Bronchial epithelial cell (primary cell): ENCODE data around the gene EEF1B2. TPM values are rescaled to one million over a fixed set of nuclear protein-coding genes. Genes with fewer than 3 reads are reported as not detected.
"Not testable (repeated sequence)": the region's sequence is repeated elsewhere in the genome, so short reads cannot be mapped to it uniquely, and the experiment has no call there.

ENCODE experiments used
- DNase-seq: peaks from one replicate; pipeline ENCODE4 v3.0.0-alpha.2; 2010; ENCODE audit warnings: low read depth
- FAIRE-seq: peaks from 2 replicates; lab custom pipeline; 2011; peaks lifted over from hg19 to GRCh38; lab: Jason Lieb, UNC
- H3K27me3 ChIP-seq: 2 replicates; pipeline ENCODE4 v1.5.1; 2011; ENCODE audit warnings: low read length; ENCODE audit not compliant: control insufficient read depth, insufficient read depth
- H3K36me3 ChIP-seq: 2 replicates; pipeline ENCODE4 v1.5.1; 2011; ENCODE audit warnings: low read length; ENCODE audit not compliant: control insufficient read depth, insufficient read depth
- H3K4me3 ChIP-seq: 2 replicates; pipeline ENCODE4 v1.5.1; 2011; ENCODE audit warnings: mild to moderate bottlenecking, low read depth, low read length, control low read depth
- total RNA-seq: library from RNA; depleted of rRNA; stranded (reverse); fragments of >200 nt; gene quantifications from 2 replicates; pipeline ENCODE4 v1.2.1, GENCODE V29; 2014
- TF ChIP-seq, protein P1 (sequence below): IDR thresholded peaks from 2 replicates; pipeline ENCODE4 v1.5.1; 2011; ENCODE audit warnings: mild to moderate bottlenecking, moderate library complexity, low read length, control low read depth, inconsistent platforms; ENCODE audit not compliant: insufficient read depth, severe bottlenecking

The EEF1B2 gene
- total RNA-seq, 1 donor from 2014 or later, result 816 TPM

DNA sequence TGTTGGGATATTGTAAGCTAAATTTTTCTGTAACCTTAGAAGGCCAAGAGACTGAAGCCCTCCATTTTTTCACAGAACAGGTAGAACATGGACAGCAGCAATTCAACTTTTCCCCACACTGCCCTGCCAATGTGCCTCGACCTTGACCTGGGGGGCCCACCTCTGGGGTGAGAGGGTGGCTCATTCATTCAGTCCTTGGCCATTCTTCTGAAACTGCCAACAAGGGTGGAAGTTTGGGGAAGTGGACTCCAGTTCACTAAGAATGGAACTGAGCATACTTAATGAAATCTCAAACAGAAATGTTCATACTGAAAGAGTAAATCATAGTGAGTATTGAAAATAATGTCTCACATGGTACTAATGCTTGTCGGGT is 1.1 kb downstream of the EEF1B2 start:
- Histone ChIP-seq H3K36me3 (peaks cover 5% of the 10 kb centered on the region), H3K4me3 (peak overlapping the region; percentile 76), H3K27me3 (no peaks in the 10 kb centered on the region)
- no peak for DNase-seq
- no peak for FAIRE-seq
- TF ChIP-seq, protein P1, sequence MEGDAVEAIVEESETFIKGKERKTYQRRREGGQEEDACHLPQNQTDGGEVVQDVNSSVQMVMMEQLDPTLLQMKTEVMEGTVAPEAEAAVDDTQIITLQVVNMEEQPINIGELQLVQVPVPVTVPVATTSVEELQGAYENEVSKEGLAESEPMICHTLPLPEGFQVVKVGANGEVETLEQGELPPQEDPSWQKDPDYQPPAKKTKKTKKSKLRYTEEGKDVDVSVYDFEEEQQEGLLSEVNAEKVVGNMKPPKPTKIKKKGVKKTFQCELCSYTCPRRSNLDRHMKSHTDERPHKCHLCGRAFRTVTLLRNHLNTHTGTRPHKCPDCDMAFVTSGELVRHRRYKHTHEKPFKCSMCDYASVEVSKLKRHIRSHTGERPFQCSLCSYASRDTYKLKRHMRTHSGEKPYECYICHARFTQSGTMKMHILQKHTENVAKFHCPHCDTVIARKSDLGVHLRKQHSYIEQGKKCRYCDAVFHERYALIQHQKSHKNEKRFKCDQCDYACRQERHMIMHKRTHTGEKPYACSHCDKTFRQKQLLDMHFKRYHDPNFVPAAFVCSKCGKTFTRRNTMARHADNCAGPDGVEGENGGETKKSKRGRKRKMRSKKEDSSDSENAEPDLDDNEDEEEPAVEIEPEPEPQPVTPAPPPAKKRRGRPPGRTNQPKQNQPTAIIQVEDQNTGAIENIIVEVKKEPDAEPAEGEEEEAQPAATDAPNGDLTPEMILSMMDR, result no peak

DNA sequence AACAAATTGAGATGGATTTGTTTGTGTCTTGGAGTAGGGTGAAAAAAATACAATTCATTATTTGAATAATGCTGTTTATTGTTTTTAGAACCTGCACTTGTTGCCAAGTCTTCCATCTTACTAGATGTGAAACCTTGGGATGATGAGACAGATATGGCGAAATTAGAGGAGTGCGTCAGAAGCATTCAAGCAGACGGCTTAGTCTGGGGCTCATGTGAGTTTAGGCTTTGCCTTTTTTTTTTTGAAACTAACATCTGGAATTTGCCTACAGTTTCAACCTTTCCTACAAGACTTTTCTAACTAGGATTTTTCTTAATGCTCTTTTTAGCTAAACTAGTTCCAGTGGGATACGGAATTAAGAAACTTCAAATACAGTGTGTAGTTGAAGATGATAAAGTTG is 2.7 kb downstream of the EEF1B2 start:
- not testable (repeated sequence) for H3K36me3 ChIP-seq, DNase-seq, FAIRE-seq, H3K4me3 ChIP-seq, H3K27me3 ChIP-seq

DNA sequence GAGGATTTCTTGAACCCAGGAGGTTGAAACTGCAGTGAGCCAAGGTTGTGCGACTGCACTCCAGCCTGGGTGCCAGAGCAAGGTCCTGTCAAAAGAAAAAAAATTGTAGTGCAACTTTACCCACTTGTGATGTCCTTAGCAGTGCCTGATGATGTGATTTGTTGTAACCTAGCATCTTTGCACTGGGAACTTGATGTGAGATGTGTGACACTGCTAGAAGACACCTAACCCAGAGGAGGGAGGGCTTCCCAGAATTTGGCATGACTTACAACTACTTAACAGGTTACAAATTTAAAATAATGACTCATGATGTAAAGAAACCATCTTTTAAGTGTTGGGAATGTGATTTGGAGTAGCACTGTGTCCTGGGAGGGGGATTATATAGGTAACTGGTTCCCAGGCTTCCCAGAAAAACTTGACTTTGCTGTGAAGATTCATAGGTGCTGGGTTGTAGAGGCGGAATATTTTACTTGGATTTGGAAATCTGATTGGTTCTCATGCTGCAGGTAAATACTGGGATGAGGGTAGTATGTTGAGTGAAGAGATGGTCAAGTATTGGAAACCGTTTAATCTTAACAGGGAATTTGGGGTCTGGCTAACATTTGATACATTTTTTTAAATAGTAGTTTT is 3.7 kb downstream of the EEF1B2 start:
- TF ChIP-seq, protein P1, result no peak
- Histone ChIP-seq H3K36me3 (peaks cover 5% of the 10 kb centered on the region), H3K4me3 (no peak overlapping the region), H3K27me3 (no peaks in the 10 kb centered on the region)
- DNase-seq (no peak), FAIRE-seq (no peak)

DNA sequence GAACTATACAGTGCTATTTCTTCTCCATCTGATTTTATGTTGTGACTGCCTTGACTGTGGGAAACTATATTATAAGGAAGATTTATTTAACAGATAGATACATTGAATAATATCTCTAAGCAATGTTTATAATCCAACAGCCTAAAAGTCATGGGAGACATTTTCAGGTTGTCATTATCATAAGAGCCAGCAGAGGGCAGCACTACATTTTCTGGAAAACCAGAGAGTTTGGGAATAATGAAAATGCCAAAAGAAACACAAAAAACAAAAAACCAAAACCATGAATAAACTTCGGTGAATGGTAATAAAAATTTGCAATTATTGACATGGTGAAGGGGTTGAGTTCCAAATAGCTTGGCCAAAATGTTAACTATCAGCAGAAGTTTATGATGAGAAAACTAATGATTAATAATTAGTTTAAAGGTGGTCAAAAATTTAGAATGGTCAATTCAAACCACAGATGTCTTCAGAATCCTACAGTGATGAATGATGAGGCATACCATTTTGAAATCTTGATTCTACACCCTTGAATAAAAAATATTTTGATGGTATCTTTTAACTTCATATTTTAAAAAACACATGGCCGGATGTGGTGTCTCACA is 4.7 kb downstream of the EEF1B2 start:
- H3K36me3 ChIP-seq, result peaks cover 5% of the 10 kb centered on the region
- no peak overlapping the region for H3K4me3 ChIP-seq
- FAIRE-seq, result no peak
- TF ChIP-seq, protein P1, result peak; percentile 41
- no peaks in the 10 kb centered on the region for H3K27me3 ChIP-seq
- DNase-seq, result peak; percentile 32

DNA sequence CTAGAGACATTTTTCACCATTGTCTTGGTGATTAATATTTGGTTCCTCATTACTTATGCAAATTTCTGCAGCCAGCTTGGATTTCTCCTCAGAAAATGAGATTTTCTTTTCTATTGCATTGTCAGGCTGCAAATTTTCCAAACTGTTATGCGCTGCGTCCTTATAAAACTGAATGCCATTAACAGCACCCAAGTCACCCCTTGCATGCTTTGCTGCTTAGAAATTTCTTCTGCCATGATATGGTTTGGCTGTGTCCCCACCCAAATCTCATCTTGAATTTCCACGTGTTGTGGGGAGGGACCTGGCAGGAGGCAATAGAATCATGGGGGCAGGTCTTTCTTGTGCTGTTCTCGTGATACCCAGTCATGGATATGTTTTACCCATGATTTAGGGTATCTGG is 8.5 kb downstream of the EEF1B2 start:
- not testable (repeated sequence) for H3K36me3 ChIP-seq, H3K4me3 ChIP-seq, H3K27me3 ChIP-seq, FAIRE-seq, DNase-seq

DNA sequence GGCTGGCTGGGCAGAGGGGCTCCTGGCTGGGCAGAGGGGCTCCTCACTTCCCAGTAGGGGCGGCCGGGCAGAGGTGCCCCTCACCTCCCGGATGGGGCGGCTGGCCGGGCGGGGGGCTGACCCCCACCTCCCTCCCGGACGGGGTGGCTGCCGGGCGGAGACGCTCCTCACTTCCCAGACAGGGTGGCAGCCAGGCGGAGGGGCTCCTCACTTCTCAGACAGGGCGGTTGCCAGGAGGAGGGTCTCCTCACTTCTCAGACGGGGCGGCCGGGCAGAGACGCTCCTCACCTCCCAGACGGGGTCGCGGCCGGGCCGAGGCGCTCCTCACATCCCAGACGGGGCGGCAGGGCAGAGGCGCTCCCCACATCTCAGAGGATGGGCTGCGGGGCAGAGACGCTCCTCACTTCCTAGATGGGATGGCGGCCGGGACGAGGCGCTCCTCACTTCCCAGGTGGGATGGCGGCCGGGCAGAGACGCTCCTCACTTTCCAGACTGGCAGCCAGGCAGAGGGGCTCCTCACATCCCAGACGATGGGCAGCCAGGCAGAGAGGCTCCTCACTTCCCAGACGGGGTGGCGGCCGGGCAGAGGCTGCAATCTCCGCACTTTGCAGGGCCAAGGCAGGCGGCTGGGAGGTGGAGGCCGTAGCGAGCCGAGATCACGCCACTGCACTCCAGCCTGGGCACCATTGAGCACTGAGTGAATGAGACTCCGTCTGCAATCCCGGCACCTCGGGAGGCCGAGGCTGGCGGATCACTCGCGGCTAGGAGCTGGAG is 12.1 kb downstream of the EEF1B2 start:
- H3K27me3 ChIP-seq, H3K36me3 ChIP-seq, DNase-seq, FAIRE-seq, H3K4me3 ChIP-seq: not testable (repeated sequence)

DNA sequence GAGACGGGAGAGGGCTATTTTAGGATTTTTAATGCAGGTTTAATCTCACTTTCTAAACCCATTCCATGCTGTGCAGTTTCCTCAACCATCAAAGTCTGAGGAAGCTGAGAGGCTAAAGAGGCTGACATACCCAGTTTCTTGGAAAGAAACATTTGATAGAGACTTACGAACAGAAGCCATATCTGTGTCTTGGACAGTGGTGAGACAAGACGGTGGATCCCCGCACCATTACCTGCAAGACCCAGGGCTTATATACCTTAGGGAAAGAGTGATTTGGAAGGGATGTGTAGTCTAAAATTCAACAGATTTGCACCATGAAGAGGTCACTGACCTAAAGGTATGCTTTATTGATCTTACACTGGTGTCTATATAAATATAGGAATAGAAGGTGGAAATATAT is 13.5 kb downstream of the EEF1B2 start:
- H3K4me3 ChIP-seq, result no peak overlapping the region
- DNase-seq (no peak), FAIRE-seq (no peak)
- TF ChIP-seq, protein P1, result no peak
- no peaks in the 10 kb centered on the region for H3K36me3 ChIP-seq
- no peaks in the 10 kb centered on the region for H3K27me3 ChIP-seq
